ENCODE data around the gene CFB. TPM values are rescaled to one million over a fixed set of nuclear protein-coding genes. Genes with fewer than 3 reads are reported as not detected.

Gene CFB
- total and polyA plus RNA-seq, 2 of the 13 experiments (the other 11 are each of a cell fraction or from before 2014, with no cell fraction given), result 171 to 513 TPM

- TF ChIP-seq ZMYM2 (CRISPR knock-in tag; IDR thresholded peaks at IDR 0.05) (no peak), ARID5B (CRISPR knock-in tag; IDR thresholded peaks at IDR 0.05) (no peak), ZSCAN22 (CRISPR knock-in tag; IDR thresholded peaks at IDR 0.05) (no peak), ZNF362 (CRISPR knock-in tag; IDR thresholded peaks at IDR 0.05; ENCODE audit: borderline replicate concordance) (0 out of 2 replicates have a peak, but pooled peaks have one; percentile 18), ZBTB26 (CRISPR knock-in tag; IDR thresholded peaks at IDR 0.05; ENCODE audit: borderline replicate concordance) (no peak), ZNF615 (CRISPR knock-in tag; IDR thresholded peaks at IDR 0.05; ENCODE audit: borderline replicate concordance) (no peak), ZHX2 (IDR thresholded peaks at IDR 0.05; ENCODE audit: low read depth) (no peak), ZHX2 (CRISPR knock-in tag; IDR thresholded peaks at IDR 0.05; ENCODE audit: borderline replicate concordance) (no peak), ZHX1 (CRISPR knock-in tag; IDR thresholded peaks at IDR 0.05; ENCODE audit: low read depth) (no peak), ZXDC (CRISPR knock-in tag; IDR thresholded peaks at IDR 0.05) (no peak)
Measured at GRCh38 chr6:31901415-31901952, 44.4 kb upstream of the CFB start (continued).
